HL-60 (cell line): ENCODE measurements around the gene FKBP9.

Experiments
- DNase-seq, 2 experiments: peaks; one replicate each; pipeline ENCODE4 v3.0.0-alpha.2; 2010 to 2020; ENCODE audit warnings: low read depth in 1 of 2, low spot score in 1 of 2
- H3K27ac ChIP-seq: fragments of 250-450 bp; sonication (Bioruptor Pico); replicated peaks from 2 replicates; pipeline ENCODE4 v1.5.1; 2020; ENCODE audit warnings: mild to moderate bottlenecking, moderate library complexity
- H3K27me3 ChIP-seq: fragments of 250-450 bp; sonication (Bioruptor Pico); 2 replicates; pipeline ENCODE4 v1.5.1; 2021; ENCODE audit warnings: mild to moderate bottlenecking, moderate library complexity; ENCODE audit not compliant: insufficient read depth, poor library complexity, severe bottlenecking
- H3K4me3 ChIP-seq: replicated peaks from 2 replicates; pipeline ENCODE4 v1.5.1; 2011; ENCODE audit warnings: mild to moderate bottlenecking, control low read depth, low read length; ENCODE audit not compliant: insufficient read depth
- CTCF ChIP-seq: IDR thresholded peaks from one replicate; pipeline ENCODE4 v1.5.1; 2011; ENCODE audit warnings: low read length, control low read depth, inconsistent platforms; ENCODE audit not compliant: insufficient read depth
- GABPA ChIP-seq: IDR thresholded peaks from 2 replicates; pipeline ENCODE4 v1.6.1; 2012; ENCODE audit warnings: low read depth
- POLR2AphosphoS5 ChIP-seq: IDR thresholded peaks from 2 replicates; pipeline ENCODE4 v1.6.1; 2012; ENCODE audit warnings: low read depth
- SPI1 ChIP-seq: IDR thresholded peaks from 2 replicates; pipeline ENCODE4 v1.6.1; 2012; ENCODE audit warnings: low read depth, mild to moderate bottlenecking, borderline replicate concordance
- long read RNA-seq: library from polyadenylated mRNA; unstranded; transcript quantifications from one replicate; pipeline ENCODE4 v2.0.0, GENCODE V29; 2020
- TF ChIP-seq, protein P1 (sequence below): IDR thresholded peaks from 2 replicates; pipeline ENCODE4 v1.6.1; 2012; ENCODE audit warnings: low read depth; ENCODE audit not compliant: insufficient replicate concordance

Gene FKBP9
- long read RNA-seq, partial matches to known transcripts, result 25 of 36 reads
- long read RNA-seq, other reads (novel, unspliced or antisense), result 11 of 36 reads

GRCh38 chr7:32957326-32958045 is at the start of gene FKBP9:
Gene FKBP9 (plus strand): TSS chr7:32957440. CDS start chr7:32957574, 134 bp downstream.
- Histone ChIP-seq H3K27me3 (no peaks in the 10 kb centered on the region), H3K27ac (no peak within 1 kb of the TSS), H3K4me3 (peak within 1 kb of the TSS; percentile 57)
- peak in 1 of 2 experiments; percentile 30 for DNase-seq
- TF ChIP-seq GABPA, result no peak
- TF ChIP-seq CTCF, result no peak
- TF ChIP-seq, protein P1, sequence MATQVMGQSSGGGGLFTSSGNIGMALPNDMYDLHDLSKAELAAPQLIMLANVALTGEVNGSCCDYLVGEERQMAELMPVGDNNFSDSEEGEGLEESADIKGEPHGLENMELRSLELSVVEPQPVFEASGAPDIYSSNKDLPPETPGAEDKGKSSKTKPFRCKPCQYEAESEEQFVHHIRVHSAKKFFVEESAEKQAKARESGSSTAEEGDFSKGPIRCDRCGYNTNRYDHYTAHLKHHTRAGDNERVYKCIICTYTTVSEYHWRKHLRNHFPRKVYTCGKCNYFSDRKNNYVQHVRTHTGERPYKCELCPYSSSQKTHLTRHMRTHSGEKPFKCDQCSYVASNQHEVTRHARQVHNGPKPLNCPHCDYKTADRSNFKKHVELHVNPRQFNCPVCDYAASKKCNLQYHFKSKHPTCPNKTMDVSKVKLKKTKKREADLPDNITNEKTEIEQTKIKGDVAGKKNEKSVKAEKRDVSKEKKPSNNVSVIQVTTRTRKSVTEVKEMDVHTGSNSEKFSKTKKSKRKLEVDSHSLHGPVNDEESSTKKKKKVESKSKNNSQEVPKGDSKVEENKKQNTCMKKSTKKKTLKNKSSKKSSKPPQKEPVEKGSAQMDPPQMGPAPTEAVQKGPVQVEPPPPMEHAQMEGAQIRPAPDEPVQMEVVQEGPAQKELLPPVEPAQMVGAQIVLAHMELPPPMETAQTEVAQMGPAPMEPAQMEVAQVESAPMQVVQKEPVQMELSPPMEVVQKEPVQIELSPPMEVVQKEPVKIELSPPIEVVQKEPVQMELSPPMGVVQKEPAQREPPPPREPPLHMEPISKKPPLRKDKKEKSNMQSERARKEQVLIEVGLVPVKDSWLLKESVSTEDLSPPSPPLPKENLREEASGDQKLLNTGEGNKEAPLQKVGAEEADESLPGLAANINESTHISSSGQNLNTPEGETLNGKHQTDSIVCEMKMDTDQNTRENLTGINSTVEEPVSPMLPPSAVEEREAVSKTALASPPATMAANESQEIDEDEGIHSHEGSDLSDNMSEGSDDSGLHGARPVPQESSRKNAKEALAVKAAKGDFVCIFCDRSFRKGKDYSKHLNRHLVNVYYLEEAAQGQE, result no peak
- no peak for TF ChIP-seq SPI1
- TF ChIP-seq POLR2AphosphoS5, result no peak

DNA sequence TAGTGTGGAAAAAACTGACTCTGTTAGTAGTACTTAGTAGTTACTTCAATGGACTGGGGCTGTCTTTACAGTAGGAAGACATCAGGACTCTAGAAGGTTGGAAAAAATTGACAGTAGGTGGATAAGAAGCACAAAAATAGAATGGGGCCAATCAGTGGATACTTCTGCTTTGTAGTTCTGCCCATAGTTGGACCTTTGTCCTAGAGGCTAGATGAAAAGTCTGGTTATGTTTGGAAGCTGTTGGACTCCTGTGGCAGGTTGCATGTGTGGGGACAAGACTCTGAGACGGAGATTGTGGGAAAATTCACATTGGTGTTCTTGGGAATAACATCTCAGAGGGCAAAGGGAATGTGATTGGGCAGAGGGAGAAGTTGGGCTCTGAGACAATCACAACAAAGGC is 47.0 kb upstream of the FKBP9 start:
- Histone ChIP-seq H3K4me3 (no peak overlapping the region), H3K27ac (no peak overlapping the region), H3K27me3 (no peaks in the 10 kb centered on the region)
- TF ChIP-seq GABPA (no peak), POLR2AphosphoS5 (no peak), SPI1 (no peak), CTCF (no peak)
- TF ChIP-seq, protein P1, result no peak
- no peak for DNase-seq

DNA sequence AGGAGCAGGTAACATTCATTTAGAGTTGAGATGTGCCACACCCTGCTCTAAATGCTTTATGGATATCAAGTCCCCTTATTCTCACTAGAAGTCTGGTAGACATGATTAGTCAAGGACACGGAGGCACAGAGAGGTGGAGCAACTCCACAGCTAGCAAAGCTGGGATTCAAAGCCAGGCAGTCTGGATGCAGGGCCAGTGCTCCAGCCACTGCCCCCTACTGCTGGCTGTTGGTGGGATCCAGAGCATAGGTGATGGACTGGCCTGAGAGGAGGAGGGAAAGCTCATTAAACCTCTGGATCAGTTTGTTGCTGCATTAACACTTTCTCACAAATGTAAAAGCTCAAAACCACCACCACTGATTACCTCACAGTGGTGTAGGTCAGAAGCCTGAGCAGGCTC is 43.1 kb upstream of the FKBP9 start:
- Histone ChIP-seq H3K27ac (no peak overlapping the region), H3K4me3 (no peak overlapping the region), H3K27me3 (no peaks in the 10 kb centered on the region)
- no peak for DNase-seq
- TF ChIP-seq SPI1 (no peak), POLR2AphosphoS5 (no peak), CTCF (no peak), GABPA (no peak)
- TF ChIP-seq, protein P1, result no peak
